ENCODE data around the gene SUSD1.

SUSD1 gene

DNA sequence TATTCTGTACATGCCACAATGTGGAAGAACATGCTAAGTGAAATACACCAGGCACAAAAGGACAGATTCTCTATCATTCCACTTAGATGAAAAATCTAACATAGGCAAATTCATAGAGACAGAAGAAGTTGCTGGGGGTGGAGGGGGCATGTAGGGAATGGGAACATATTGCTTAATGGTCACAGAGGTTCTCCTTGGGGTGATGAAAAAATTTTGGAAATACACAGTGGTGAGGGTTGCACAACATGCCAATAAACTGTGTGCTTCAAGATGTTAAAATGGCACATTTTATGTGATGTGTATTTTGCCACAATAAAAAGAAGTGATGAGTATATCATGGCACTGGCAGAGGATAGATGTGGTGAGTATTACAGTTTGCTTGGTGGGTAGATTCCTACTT is 111.9 kb downstream of the SUSD1 start:
- peak; percentile 84 to 93 for DNase-seq

DNA sequence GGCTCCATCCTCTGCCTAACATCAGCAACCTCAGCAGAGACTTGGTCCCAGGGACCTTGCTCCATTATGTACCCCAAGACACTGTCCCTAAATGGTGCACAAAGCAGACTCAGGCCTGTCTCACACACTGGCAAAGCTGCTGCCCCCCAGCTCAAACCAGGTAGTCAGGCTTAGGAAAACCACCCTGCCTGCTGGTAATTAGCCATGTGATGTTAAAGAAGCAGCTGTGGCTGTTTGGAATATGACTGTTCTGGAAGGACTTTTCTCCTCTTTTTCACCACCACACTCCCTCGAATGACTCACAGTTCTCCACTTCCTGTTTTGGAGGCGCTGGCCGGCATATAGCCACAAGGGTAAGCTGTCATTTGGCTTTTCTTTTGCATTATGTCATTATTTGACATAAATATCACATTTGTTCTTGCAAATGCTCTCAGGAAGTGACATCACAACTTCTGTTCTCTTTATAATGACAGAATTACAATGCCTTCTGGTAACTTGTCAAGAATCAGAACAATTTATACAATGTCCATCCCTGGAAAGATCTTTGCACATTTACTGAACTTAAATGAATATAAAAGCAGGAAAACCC is 113.9 kb downstream of the SUSD1 start:
- DNase-seq, result peak; percentile 93 to 99

DNA sequence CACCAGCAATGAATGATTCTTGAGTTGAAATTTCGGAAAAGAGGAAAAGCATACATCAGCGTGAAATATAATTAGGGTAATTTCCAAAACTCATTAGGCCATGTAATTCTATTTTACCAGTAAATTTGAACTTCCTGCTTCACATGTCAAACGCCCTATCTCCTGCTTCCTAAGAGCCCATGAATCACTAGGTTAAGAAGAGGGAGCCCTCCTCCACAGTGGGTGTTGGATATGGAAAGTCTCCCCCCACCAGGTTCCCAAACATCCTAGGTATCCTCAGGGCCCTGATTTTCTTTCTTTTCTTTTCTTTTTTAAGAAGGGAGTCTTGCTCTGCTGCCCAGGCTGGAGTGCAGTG is 115.2 kb downstream of the SUSD1 start:
- peak; percentile 40 to 74 for DNase-seq

DNA sequence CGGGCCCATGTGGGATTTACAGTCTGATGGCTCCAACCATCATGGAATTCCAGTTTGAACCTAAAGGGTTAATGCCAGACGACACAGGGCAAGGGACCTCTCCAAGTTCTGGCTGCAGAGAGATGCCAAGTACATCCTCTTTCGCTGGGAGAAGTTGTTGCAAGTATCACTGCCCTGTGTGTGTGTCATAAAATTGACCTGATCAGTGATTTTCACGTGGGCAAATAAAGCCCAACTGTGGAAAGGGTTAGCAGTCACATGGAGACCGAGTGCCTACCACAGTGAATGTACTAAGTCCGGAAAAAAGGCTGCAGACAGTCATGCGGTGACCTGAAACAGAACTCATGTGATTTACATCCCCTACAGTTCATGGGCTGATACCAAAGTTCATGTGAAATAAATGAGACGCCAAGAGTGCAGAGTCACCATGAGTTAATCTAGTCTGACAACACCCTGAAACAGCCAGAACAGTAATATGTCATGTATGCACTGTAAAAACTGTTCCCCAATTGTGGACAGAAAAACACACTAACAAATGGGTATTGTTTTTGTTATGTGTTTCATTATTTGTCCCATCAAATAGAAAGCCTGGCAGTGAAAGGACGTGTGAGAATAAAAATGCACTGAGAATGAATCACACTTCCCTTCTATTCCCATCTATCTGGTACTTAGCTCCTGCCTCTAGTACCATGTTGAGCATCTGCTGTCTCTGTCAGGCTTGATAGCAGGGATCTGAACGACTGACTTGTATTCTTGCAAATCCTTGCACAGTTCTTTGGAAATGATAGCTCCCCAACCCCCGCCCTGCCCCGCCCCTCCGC is 115.7 kb downstream of the SUSD1 start:
- DNase-seq, result peak; percentile 91 to 99

DNA sequence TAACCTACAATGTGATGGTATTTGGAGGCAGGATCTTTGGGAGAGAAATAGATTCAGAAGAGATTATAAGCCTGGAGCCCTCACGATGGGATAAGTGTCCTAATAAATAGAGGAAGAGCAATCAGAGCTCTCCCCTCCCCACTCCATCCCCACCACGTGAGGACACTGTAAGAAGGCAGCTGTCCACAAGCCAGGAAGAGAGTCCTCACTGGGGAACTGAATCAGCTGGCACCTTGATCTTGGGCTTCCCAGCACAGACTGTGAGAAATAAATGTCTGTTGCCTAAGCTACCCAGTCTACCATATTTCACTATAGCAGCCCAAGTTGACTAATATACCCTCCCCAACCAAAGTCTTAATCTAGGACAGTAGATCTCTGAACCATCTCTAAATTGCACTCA is 118.1 kb downstream of the SUSD1 start:
- DNase-seq, result peak in 1 of 2 donors; percentile 82

DNA sequence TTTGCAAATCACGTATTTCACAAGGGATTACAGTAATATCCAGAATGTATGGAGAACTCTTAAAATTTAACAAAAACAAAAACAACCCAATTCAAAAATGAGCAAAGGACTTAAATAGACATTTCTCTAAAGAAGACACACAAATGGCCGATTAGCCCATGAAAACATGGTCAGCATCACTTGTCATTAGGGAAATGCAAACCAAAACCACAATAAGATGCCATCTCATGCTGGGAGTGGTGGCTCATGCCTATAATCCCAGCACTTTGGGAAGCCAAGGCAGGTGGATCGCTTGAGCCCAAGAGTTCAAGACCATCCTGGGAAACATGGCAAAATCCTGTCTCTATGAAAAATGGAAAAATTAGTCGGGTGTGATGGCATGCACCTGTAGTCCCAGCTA is 120.2 kb downstream of the SUSD1 start:
- no peak for DNase-seq

DNA sequence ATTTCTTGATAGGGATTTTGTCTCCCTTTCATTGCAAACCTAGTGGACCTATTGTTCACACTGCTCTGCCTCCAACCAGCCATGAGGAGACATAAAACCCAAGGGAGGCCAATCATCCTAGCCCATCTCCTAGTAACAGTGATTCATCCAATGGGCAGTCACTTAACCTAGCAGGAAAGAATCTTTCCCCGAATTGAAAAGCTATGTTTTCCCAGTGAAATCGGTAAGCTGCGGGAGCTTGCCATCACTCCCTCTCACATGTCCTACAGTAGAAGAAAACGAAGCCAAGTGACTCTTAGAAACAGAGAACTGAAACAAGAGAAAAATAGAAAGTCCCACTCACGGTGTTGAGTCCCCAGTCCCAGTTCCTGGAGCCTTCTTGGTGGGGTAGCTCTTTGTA is 123.3 kb downstream of the SUSD1 start:
- DNase-seq, result no peak

DNA sequence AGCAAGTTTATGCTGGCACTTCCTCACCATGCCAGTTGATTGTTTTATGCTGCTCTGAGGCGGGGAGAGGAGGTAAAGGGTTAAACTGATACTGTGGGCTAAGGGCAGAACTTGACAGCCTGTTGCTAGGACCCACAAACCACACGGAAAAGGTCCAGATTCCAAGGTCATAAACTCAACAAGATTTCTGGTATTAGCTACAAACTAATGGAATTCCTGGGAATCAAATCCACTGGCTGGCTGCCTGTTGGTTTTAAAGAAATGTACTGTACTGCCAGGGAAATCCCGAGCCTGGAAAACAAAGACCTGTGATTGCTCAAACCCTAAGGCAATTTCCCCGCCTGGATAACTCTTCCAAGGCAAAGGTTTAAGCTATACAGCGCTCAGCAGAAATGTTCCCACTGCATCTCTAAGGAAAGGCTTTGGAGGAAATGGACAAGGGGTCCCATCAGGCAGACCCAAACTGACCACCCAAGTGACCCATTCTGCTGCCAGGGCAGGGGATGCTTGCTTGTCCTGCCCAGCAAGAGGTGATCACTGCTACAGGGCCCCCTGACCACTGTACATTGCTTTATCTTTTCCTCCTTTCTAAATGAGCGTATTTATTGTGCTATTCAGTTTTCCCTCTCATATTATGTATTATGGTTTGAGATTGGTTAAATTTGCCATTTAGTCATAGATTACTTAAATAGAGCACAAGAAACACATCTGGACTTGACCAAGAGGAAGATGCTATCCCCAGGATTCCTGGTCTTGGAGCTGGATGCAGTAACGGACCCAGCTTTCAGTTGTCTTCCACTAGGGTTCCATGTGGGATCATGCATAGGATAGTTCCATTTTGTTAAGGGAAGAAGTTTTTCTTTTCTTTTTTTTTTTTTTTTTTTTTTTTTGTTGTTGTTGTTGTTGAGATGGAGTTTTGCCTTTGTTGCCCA is 124.3 kb downstream of the SUSD1 start:
- no peak for DNase-seq

DNA sequence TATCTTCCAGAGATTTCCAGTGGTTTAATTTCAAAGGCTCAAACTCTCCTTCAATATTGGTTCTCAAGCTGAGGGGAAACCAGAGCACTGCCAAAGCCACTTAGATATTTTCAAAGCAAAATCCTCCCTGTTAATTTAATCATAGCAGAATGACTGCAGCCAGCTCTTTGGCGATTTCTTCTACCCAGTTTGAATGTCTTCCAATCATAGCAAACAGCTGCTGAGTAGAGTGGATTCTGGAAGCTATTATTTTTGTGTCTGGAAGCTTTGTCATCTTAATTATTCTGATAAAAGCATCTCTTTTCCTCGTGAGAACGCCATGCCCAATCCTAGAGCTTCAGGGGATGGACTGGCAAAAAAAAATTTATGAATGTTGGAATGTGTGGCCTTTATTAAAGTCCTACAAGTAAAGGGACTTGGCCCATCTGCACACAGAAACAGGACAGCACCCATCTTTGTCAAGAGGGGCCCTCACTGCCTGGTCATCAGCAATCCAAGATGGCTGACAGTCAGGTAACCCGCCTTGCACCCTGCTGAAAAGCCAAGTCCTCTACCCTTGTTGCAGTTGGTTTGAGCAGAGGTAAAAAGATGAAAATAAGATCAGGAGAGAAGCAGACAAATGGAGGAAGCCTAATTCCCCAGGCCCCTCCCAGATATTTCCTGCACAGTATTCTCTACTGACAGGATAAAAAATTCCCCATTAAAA is 125.1 kb downstream of the SUSD1 start:
- no peak for DNase-seq

DNA sequence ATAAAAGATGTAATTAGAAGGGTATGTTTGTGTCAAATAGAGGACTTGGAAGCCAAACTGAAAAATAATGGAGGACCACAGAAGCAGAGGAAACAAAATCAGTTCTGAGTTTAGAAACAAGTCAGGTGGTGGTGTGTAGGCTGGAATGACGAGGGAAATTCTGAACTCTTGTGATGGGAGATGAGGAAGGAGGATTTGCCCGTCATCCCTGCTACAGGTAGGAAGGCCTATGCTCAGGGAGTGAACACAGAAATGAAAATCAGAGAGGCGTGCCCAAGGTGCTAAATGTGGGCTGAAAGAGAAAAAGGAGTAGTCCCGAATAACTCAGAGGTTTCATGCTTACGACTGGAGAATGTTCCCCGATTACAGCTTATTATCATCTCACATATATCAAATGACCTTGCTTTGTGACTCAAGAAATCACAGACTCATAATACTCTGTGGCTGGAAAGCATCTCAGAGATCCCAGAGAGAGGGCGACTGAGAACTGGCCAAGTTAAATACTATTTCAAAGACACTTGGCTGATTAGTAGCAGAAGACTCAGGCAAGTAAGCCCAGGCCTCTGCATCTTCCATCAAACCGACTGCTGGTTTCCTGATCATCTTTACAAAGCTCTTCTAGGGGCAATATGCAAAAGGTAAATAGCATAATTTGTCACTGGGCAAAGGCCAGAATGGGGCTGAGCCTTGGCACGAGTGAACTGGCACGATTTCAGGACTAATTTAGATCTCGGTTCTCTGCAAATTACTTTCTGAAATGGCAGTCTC is 126.0 kb downstream of the SUSD1 start:
- DNase-seq, result no peak

DNA sequence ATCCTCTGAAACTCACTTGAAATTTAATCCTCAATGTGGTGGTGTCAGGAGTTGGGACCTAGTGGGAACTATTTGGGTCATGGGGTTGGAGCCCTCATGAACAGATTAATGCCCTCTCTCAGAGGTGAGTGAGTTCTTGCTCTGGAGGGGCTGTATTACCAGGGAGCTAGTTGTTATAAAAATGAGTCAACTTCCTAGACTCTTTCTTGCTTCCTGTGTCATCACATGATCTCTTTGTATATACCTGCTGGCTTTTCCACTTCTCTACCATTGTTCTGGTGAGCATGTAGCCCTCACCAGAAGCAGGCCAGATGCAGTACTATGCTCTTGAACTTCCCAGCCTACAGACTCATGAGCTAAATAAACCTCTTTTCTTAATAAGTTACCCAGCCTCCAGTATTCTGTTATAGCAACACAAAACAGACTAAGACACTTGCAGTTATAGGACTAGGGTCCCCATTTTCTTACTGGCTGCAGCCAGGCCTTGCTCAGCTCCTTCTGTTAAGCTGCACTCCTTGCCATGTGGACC is 127.5 kb downstream of the SUSD1 start:
- DNase-seq, result no peak

DNA sequence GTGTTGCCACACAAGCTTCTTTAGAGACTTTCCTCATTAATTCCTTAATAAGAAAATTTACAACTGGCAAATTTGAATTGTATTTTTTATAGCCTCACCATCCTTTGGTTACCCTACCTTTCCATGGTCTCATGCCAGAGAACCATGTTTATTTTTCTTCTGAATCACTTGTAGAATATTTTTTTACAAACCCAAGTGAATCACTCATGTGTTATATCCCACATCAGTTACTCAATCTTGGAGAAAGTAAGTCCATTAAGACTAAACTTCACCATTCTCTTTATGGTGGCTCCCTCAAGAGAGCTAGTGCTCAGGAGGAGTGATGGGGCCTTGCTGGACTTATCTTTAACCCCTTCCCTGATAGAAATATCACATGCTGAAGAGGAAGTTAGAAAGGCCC is 128.9 kb downstream of the SUSD1 start:
- DNase-seq, result no peak

DNA sequence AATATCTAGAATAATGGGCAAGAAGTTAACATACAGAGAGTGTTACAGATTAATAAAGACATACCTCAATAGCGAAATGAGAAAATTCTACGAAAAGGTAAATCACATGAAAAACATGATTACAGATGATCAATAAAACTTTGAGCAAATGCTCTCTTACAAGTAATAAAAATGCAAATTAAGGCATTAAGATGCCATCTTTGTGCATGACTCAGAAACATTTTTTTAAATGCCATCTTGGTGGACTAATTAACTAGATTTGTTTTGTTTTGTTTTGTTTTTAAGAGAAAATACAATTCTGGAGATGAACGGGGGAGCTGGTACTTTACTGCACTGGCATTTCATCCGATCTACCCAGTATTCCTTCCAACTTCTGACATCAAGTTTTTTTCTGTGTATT is 130.2 kb downstream of the SUSD1 start:
- DNase-seq, result no peak

DNA sequence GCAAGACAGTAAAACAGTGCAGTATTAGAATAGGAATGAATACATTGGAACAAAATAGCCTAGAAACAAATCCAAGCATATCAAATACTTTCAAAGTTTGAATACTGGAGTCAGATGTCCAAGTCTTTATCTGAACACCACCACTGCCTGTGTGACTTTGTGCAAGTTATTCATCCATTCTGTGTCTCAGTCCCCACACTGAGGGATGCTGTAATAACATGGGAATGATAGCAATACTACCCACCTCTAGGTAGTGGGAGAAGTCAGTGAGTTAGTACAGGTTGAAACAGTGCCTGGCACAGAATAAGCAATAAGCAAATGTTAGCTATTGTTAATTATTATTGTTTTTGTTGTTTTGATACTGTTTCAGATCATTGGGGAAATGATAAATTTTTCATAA is 130.9 kb downstream of the SUSD1 start:
- DNase-seq, result no peak

DNA sequence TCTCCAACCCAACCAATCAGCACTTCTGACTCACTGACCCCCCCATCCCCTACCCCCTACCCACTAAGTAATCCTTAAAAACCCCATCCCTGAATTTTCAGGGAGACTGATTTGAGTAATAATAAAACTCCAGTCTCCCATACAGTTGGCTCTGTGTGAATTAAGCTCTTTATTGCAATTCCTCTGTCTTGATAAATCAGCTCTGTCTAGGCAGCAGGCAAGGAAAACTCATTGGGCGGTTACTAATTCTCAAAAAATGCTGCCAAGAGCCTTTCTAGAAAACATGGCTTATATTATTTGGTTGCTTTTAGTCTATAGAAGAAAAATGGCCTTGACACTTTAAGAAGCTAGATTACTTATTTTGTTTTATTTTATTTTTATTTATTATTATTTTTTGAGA is 131.7 kb downstream of the SUSD1 start:
- DNase-seq, result no peak

DNA sequence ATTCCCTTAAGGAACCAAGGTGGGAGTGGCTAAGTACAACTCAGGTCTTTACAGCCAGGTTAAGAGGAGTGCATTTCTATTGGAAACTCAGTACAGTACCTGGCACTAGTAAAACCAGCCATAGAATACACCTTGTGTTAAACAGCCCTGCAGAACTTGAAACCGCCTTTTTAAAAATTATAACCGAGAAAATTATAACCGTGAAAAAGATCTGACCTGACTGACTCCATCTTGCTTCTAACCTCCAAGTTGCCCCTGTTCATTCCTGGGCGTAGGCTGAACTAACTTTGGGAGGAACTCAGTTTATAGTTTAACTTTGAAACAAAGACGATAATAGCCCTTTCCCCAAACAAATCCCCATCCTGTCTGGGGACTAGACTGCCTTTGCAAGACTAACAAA is 132.3 kb downstream of the SUSD1 start:
- DNase-seq, result no peak

DNA sequence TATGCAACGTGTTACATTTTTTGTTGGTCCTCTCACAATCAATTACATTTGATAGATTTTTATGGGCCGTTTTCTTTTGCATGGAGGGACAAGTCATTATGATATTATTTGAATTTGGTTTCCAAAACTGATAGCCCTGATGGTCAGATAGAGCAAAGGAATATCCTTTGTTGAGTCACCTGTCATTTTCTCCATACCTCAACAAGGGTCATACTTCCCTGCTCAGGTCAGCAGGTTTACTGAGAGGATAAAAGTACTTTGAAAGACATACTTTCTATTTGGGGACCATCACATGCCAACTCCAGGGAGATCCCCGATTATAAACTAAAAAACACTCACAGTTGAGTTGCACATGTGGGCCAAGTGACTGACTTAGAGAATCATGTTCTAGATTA is 132.9 kb downstream of the SUSD1 start:
- no peak for DNase-seq

DNA sequence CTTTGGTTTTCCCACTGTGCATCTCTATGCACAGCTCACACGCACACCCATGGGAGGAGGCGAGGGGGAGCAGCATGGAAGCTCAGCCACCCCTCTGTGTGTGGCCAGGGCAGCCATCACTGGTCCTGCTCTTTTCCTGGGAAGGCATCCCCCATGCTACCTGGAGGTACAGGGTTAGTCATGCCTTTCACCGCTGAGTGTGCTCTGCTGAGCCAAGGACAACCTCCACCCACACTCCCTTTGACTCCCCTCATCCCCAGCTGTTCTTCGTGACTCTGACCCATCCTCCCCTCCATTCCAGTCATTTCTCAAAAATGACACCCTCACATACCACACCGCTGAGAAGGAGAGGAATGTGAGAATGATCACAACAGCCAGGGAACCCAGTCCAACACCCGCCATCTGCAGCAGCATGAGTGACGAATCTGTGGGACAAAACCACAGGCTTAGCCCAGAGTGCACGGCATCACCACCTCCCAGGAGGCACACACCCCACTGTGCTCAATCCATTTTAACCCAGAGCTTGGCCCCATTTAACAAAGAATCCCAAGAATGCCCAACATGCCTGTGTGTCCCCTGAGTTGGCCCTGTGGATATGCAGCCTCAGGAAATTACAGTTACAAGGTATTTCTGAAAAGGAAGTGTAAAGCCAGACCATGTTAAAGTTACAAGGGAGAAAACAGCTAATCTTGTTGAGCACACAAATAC is 133.4 kb downstream of the SUSD1 start:
- DNase-seq, result no peak

DNA sequence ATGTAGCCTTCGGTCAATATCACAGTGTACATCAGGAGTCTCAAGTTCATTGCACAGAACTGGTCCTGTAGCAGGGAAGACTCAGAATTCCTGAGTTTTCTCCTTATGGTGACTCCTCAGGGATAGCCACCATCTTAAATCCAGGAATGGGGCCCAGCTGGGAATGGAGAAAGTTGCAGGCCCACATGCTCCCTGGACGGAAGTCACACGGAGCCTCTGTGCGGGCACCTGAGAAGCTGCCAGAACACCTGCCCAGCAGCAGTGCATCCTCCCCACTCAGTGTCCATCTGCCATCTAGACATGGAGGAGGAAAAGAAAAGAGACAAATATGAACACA is 133.9 kb downstream of the SUSD1 start:
- DNase-seq, result no peak

DNA sequence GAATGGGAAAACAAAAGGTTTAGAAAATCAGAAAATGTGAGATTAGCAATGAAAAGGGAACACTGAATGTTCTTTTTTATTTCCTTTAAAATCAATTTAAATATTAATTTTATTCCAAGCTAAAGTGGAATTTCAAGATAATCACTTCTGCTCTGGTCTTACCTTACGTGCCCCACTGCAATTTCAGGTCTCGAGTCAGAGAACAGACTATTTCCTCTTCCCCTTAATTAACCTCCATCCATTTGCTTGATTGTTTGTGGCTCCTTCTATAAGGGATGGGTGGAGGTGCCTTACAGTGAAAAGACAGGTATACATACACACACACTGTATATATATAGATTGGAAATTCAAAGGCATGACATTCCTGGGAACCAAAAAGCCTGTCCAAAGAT is 137.1 kb downstream of the SUSD1 start:
- no peak for DNase-seq

DNA sequence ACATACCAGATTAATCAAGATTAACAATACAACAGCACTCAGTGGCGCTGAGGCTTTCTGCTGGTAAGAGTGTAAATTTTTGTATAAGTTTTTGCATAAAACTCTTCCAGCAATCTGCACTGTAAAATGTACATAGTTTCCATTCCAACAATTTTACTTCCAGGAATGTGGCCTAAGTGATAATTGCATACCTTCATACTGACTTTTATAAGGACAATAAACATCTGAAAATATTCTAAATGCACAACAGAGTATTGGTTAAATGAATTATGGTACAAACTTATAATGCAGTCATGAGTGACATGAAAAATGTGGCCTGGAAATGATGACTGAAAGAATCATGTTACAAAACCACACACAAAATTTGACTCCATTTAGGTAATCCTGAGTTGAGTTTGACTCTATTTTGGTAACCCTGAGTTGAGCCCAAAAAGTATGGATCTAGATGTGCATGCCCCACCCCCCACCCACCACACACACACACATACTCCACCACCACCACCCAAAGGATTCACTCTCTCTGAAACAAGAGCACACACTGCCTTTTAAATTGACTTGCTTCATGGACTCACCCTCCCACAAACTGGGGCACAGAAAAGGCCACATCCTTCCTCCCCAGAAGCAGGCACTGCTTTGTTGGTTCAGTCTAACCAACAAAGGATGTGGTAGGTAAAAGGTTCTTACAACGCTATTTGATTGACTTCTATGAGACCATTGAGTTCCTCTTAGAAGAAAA is 137.6 kb downstream of the SUSD1 start:
- DNase-seq, result no peak

Measured in inflammatory macrophage treated with lipopolysaccharide for 1 hour (primary cell).